ENCODE results near the gene ASAP2.

ASAP2 gene

DNA sequence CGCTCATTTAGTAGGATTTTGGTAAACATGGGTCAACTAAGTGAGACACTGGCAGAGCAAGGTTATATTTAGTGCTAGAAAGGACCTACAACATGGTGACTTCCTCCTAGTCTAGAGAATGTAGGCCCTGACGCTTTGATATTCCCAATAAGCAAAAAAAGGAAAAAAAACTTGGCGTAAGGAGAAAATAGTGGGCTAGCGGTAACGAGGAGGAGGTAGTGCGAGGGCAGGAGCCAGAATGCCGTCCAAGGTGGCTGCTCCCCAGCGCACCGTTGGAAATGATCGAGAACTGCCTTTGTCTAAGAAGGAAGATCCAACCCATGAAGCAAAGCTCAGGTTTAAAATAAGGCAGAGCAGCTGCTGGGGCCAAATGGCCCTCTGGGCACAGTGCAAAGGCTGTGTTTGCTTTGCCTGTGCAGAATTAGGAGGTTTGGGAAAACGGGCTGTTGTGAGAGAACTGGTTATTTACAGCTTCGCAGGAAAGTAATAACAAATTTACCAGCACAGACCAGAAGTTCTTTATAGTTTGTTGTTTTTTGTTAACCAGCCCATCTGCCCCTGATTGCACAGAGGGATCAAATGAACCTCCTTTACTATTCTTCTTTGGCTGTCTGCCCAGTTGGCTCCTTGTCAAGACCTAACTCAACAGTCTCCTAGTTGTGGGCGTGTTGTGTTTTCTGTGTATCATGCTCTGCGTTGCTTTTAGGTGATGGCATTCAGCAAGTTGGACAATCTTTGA lies 130.1 kb downstream of the ASAP2 start:
- H3K4me3 ChIP-seq (ENCODE audit: low read depth, low read length): no peak overlapping the region
- DNase-seq (ENCODE audit: low read depth): no peak

DNA sequence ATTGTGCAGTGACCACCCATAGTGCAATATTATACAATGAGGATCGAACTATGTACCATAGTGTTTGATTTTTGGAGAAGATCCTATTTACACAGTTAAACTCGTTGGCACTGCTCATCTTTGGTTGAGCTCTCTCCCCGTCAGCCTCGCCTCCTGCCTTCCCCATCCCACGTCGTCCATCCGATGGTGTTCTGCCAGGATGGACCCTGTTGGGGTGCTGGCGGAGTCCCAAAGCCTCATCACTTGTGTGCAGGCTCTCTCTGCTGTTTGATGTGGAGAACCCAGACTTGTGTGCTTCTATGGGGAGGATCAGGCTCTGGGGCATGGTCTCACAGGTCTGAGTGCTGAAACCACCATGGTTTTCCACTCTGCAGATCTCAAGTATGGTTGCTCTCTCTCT lies 131.3 kb downstream of the ASAP2 start:
- H3K4me3 ChIP-seq (ENCODE audit: low read depth, low read length): no peak overlapping the region
- DNase-seq (ENCODE audit: low read depth): no peak
- TF ChIP-seq, protein P1, sequence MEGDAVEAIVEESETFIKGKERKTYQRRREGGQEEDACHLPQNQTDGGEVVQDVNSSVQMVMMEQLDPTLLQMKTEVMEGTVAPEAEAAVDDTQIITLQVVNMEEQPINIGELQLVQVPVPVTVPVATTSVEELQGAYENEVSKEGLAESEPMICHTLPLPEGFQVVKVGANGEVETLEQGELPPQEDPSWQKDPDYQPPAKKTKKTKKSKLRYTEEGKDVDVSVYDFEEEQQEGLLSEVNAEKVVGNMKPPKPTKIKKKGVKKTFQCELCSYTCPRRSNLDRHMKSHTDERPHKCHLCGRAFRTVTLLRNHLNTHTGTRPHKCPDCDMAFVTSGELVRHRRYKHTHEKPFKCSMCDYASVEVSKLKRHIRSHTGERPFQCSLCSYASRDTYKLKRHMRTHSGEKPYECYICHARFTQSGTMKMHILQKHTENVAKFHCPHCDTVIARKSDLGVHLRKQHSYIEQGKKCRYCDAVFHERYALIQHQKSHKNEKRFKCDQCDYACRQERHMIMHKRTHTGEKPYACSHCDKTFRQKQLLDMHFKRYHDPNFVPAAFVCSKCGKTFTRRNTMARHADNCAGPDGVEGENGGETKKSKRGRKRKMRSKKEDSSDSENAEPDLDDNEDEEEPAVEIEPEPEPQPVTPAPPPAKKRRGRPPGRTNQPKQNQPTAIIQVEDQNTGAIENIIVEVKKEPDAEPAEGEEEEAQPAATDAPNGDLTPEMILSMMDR (IDR thresholded peaks at IDR 0.05; ENCODE audit: insufficient read depth, low read depth, low read length, missing control alignments): no peak

More for the DNA sequence above, 130.1 kb downstream of the ASAP2 start:
- TF ChIP-seq, protein P1 (IDR thresholded peaks at IDR 0.05; ENCODE audit: insufficient read depth, low read depth, low read length, missing control alignments): no peak

DNA sequence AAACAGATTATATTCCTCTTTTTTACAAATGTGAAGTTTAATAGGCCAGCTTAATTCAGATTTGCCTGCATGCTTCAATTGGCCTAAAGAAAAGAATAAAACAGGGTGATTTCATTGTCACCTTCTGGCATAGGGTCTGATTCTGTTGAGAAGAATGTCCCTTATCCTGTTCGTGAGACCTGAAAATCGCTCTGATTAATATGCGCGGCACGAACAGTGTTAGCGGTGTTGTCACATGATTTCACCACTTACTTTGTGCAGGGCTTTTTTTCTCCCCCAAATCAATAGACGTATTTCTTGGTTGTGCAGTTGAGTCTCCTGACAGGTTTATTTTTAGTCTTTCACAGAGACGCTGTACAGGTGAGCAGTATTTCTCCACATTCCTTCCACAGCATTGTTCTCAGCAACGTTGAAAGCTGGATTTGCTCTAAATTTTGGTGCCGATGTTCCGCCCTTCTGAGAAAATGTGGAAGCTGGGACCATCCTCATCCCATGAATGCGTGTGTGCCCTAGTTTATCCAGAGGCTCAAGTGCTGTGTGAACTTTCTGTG lies 134.8 kb downstream of the ASAP2 start:
- H3K4me3 ChIP-seq (ENCODE audit: low read depth, low read length): no peak overlapping the region
- TF ChIP-seq, protein P1 (IDR thresholded peaks at IDR 0.05; ENCODE audit: insufficient read depth, low read depth, low read length, missing control alignments): no peak
- DNase-seq (ENCODE audit: low read depth): no peak

DNA sequence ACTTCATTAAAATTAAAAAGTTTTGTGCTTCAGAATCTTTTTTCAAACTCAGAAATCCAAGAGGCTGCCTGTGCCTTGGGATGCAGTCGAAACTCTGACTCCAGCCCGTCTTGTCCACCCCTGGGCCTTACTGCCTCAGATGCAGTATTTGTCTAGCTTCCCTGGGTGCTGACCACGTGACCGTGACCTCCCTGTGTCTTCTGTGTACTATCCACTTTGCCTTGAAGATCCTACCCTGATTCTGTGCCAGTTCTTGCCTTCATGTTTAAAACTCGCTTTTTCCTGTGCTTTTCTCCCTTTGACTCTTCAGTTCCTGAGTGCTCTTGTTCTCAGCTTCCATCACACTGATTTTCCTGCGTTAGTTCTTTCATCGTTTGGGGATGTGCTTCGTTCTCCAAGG lies 136.0 kb downstream of the ASAP2 start:
- TF ChIP-seq, protein P1 (IDR thresholded peaks at IDR 0.05; ENCODE audit: insufficient read depth, low read depth, low read length, missing control alignments): no peak
- no peak overlapping the region for H3K4me3 ChIP-seq (ENCODE audit: low read depth, low read length)
- no peak for DNase-seq (ENCODE audit: low read depth)

DNA sequence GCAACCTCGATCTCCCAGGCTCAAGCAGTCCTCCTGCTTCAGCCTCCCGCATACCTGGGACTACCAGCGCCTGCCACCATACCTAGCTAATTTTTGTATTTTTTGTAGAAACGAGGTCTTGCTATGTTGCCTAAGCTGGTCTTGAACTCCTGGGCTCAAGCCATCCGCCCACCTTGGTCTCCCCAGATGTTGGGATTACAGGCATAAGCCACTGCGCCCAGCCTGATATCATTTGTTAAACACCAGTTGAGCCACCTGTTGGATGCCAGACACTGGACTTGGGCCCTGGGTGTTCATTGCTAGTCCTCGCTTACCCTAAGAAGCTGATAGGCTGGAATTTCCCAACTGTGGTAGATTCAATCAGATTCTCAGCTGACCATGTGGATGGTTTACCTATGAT lies 136.9 kb downstream of the ASAP2 start:
- no peak overlapping the region for H3K4me3 ChIP-seq (ENCODE audit: low read depth, low read length)
- TF ChIP-seq, protein P1 (IDR thresholded peaks at IDR 0.05; ENCODE audit: insufficient read depth, low read depth, low read length, missing control alignments): no peak
- no peak for DNase-seq (ENCODE audit: low read depth)

DNA sequence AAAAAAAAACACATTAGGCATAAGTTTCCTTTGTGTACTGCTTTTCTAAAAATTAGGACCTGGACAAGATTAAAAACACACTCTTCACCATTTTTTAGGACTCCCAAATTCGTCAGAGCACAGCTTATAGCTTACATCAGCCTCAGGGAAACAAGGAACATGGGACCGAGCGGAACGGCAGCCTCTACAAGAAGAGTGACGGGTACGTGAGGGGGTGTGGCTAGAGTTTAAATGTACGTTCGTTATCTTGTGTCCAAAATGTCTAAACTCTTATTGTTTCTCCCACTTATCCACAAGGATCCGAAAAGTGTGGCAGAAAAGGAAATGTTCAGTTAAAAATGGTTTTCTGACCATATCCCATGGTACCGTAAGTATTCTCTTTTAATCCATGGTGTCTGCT lies 137.8 kb downstream of the ASAP2 start:
- DNase-seq (ENCODE audit: low read depth): no peak
- TF ChIP-seq, protein P1 (IDR thresholded peaks at IDR 0.05; ENCODE audit: insufficient read depth, low read depth, low read length, missing control alignments): no peak
- no peak overlapping the region for H3K4me3 ChIP-seq (ENCODE audit: low read depth, low read length)

DNA sequence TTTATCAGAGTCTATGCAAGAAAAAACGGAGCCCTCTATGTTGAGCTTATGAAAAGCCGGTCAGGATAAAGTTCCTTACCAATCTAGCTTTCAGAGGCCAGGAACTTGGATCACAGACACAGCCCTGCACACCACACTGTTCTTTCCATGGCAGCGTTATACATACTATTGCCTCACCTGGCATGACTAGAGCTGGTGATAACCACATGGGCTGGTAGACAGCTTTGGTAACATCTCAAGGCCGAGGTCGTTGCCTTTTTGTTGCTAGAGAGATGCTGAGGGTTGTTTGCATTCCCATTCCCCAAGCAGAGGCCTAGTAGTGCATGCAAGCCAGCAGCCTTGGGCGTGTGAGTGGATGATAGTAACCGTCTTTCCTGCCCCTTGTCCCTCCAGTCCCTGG lies 138.7 kb downstream of the ASAP2 start:
- no peak for DNase-seq (ENCODE audit: low read depth)
- TF ChIP-seq, protein P1 (IDR thresholded peaks at IDR 0.05; ENCODE audit: insufficient read depth, low read depth, low read length, missing control alignments): no peak

More for the DNA sequence above, 138.7 kb downstream of the ASAP2 start:
- no peak overlapping the region for H3K4me3 ChIP-seq (ENCODE audit: low read depth, low read length)
